Left colon (tissue), 2 donors: ENCODE measurements around the gene TMEM196. TPM values are rescaled to one million over a fixed set of nuclear protein-coding genes. Genes with fewer than 3 reads are reported as not detected.

Source experiments
- ATAC-seq: fragments of 200-7000 bp; cut with Tn5 transposase; one replicate; pipeline ENCODE4 v1.9.1; 2020; ENCODE audit warnings: mild to moderate bottlenecking, moderate library complexity
- DNase-seq, 2 donors: peaks; one replicate each; pipeline ENCODE4 v3.0.0-alpha.2; 2020
- intact Hi-C, 2 donors: fragments of 100-400 bp; cut with DNase I in 1 of 2; cut with micrococcal nuclease in 1 of 2; formaldehyde crosslinking; loops; one replicate each; pipeline versions ENCODE4 v1.11.2 to v1.14.0; 2022; cut with DNase I, micrococcal nuclease
- long read RNA-seq: library from polyadenylated mRNA; unstranded; transcript quantifications from one replicate; pipeline ENCODE4 v2.0.0, GENCODE V29; 2021
- total RNA-seq, 2 donors: library from RNA; stranded (reverse); fragmentation: NEBNext Ultra II Directional; extraction: Animal tissue kit (Norgen Biotek cat#: 25700); gene quantifications; one replicate each; pipeline ENCODE4 v1.2.1, GENCODE V29; 2021
- donor health status: DM: no; HTN: no; CAD: no.
- donor health status: DM: yes; HTN: yes; CAD: no.

Gene TMEM196
- not detected for total RNA-seq
- long read RNA-seq = 0 reads

DNA sequence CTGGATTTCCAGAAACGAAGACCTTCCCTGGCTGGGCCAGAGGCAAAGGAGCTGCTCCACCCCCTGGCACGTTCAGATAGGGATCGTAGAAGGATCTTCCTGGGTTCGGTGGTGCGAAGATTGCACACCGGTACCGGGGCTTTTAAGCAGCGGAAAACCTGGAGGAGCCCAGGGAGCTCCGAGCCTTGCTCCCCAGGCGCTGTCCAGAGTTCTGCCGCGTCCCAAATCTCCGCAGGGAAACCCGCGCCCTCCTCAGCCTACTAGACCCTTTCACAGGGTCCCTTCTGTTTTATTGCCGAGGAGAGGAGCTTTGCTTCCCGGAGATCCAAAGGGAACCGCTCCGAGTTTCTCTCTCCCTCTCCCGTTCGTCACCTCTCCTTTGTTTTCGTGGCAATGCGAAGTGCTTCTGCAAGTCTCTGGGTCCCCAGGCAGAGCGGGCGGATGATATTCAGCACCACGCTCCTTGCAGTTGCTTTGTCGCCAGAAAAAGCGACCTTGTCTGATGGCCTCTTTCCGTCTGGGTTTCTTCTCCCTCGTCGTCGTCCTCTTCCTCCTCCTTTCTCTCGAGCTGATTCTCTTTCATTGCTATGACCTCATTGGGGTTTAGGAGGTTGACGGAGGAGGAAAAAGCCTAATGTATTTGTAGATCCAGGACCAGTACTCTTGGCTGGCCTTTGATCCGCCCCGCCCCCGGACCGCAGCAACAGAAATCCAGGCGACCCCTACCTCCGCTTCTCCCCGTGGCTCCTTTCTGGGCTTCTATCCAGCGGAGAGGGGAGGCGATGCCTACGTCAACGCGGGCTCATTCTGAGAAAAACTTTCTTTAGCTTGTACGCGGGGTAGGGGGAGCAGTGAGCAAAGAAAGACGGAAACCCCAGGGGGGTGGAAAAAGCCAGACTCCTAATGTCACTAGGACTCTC lies at the start of gene TMEM196:
TMEM196 (minus strand) TSS at position 777 of the 920 bp plus-strand sequence. CDS start 921 bp downstream, outside the sequence.
- no peak for DNase-seq
- no peak for ATAC-seq
- intact Hi-C loops = no loop called here

DNA sequence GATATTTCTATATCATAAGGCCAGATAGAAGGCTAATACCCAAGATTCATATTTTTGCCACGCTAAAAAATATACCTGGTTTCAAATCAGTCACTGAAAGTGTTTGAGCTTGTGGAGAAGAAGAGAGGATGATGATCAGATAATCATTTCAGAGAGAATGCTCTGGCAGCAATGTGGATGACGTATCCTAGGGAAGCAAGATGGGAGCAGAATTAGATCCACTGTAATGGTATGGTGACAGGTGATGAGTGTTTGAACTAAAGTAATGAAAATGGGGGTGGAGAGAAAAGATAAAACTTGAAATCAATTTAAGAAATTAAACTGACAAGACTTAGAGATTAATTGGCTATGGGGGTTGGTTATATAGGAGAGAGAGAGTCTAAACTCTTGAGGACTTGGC lies 42.7 kb upstream of the TMEM196 start:
- ATAC-seq (no peak), DNase-seq (no peak)
- intact Hi-C loops = no loop called here

DNA sequence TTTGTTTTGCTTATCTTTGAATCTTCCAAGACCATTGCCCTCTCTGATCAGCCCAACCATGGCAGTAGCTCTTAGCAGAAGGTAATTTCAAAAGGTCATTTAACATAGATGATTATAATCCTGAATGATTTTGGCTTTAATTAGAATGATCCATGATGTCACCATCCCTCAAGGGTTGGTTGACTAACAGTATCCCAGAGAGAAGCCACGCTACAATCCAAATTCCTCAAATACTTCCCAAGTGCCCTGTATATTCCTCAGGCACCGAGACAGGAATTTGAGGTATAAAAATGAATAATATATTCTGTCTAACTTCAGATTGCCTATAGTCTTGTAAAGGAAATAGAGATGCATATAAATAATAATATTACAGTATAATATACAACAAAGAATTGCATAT lies 42.1 kb upstream of the TMEM196 start:
- intact Hi-C loops = no loop called here
- ATAC-seq = no peak
- DNase-seq = no peak

DNA sequence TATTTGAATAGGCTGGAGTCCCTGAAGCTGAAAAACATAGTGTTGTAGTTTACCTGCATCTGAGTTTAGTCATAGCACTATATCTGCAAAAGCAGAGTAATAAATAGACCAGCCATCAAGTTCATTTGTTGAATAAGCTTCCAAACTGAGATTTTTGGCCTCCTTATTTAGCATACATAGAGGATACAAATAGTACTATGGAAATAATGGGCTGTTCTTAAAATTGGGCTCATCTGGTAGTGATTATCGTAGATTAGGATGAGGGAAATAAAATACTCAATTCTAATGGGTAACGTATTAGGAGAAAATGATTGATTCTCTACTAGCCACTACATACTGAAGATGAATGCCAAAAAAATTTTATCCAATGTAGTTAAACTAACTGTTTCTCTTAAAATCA lies 41.4 kb upstream of the TMEM196 start:
- no peak for ATAC-seq
- intact Hi-C loops = no loop called here
- DNase-seq = no peak

DNA sequence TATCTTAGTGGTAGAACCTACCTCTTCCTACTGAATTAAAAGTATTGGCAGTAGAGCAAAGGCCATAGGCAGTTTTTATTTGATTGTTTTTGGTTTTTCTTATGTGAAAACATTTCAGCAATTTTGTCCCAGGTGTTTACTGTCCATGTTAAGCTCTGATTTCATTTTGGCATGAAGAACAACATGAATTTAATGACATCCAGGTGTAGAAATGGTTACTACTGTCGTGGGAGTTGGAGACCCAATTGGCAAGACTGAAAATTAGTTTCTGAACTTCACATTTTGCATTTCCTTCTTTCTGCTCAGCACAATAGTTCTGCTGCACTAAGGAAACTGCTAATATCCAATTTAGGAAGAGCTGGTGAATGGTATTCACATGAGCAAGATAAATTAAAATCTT lies 38.0 kb upstream of the TMEM196 start:
- intact Hi-C loops = no loop called here
- no peak for DNase-seq
- ATAC-seq = no peak

DNA sequence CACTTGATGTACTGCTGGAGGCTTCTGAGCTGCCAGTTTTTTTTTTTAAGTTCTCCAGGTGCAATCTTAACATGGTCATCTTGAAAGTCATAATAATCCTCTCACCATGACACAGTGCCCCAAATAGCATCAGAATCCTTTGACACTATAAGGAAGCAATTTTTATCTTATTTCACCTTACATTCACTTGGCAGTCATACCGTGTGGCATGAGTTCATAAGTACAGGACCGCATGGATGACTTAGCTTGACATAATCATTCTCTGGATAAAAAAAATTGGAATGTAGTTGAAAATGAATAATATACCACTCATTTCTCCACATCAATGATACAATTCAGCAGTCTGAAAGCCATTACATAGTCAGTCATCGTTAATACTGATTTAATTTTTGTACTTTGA lies 25.6 kb upstream of the TMEM196 start:
- DNase-seq (no peak), ATAC-seq (no peak)
- intact Hi-C loops = no loop called here

DNA sequence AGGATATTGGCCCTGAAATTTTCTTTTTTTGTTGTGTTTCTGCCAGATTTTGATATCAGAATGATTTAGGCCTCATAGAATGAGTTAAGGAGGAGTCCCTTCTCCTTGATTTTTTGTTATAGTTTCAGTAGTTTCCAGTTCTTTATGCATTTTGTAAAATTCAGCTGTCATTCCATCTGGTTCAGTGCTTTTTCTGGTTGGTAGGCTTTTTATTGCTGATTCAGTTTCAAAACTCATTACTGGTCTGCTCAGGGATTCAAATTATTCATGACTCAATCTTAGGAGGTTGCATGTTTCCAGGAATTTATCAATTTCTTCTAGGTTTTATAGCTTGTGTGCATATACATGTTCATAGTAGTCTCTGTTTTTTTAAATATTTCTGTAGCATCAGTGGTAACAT lies 10.1 kb upstream of the TMEM196 start:
- no peak for DNase-seq
- intact Hi-C loops = no loop called here
- ATAC-seq = no peak

DNA sequence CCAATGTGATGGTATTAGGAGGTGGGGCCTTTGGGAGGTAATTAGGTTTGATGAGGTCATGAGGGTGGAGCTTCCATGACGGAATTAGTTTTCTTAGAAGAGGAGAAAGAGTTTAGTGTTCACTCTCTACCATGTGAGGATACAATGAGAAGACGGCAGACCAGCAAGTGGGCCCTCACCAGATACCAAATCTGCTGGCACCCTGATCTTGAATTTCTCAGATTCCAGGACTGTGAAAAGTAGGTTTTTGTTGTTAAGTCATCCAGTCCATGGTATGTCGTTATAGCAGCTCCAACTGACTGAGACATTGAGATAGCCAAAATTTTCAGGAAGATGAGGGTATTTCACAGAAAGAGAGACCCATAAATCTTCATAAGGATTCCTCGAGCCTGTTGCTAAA lies 3.6 kb upstream of the TMEM196 start:
- intact Hi-C loops = no loop called here
- ATAC-seq = no peak

DNA sequence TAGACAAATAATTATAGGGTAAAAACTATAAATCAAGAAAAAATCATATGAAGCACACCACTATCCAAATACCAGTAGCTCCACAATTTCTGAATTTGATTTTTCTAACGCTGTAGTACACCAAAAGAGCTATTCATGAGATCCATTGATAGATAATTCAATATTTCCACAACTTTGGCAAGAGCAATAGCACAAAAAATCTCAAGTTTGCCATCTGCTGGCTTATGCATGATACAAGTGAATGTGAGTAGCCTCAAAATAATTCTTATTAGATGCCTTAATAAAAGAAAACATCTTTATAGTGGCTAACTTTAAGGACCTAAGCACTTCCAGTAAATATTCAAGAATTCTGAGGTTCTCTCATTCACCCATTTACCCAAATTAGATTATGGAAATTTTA lies 2.2 kb upstream of the TMEM196 start:
- DNase-seq = no peak
- intact Hi-C loops = no loop called here
- no peak for ATAC-seq

More for the DNA sequence above, 3.6 kb upstream of the TMEM196 start:
- no peak for DNase-seq

DNA sequence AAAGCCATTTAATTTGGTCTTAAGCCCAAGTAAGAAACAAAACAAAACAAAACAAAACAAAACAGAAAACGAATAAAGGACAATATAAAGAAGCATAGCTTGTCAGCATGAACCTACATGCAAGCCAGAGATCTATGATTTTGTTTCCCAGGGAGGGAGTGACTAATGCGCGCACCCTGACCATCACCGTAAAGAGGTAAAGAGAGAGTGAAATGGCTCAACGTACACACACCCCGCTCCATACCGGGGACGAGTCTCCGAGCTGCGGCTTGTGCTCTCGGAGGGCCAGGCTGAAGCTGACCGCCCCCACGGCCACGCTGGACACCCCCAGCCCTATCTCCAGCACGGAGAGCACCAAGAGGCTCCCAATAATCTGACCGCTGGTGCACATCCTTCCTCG lies 1.1 kb downstream of the TMEM196 start:
- DNase-seq = no peak
- intact Hi-C loops = no loop called here
- no peak for ATAC-seq

DNA sequence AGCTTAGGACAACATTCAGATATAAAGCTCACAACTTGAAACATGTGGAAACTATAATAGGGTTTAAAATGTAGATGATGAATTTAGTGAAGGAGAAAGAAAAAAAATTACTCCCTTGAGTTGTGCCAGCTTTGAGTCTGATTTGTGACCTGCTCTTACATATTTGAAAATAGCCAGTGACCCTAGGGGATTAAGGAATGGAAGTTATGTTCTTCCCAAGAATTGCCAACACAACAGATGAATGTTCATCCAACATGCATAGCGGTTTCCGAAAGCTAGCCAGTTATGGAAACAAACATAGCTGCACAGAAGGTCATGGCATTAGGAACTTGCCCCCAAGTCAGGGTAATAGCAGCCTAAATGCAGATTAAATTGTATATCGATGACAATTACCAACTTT lies 10.8 kb downstream of the TMEM196 start:
- intact Hi-C loops = no loop called here

DNA sequence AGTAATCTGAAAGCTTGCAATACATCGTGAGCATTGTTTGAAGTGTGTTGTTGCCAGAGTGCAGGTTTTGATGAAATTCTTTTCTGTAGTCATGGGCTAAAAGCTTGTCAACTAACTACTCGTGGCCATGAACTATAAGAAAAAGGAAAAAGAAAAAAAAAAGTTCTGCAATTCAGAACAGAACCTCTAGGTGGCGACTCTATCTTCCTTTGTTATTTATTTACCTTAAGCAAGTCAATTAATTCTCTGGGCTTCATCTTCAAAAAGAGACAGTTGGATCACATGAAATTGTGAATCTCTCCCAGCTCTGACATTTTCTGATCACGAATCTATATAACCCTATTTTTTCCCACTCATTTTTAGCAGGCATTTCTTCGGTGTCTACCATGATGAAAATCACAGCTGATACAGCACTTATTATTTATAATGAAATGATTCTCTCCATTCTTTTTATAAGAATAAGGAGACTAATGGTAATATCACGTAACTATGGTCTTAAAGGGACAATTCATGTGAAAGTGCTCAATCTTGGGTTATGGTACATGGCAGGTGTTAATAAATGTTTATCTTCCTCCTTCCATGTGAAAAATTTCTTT lies 18.8 kb downstream of the TMEM196 start:
- ATAC-seq (no peak), DNase-seq (no peak)
- intact Hi-C loops = loop anchor here in 1 of 2 donors (10.0 kb wide), 1 partner anchor 840 kb away; no protein-coding TSS in a partner anchor

More for the DNA sequence above, 10.8 kb downstream of the TMEM196 start:
- DNase-seq = no peak
- ATAC-seq = no peak

DNA sequence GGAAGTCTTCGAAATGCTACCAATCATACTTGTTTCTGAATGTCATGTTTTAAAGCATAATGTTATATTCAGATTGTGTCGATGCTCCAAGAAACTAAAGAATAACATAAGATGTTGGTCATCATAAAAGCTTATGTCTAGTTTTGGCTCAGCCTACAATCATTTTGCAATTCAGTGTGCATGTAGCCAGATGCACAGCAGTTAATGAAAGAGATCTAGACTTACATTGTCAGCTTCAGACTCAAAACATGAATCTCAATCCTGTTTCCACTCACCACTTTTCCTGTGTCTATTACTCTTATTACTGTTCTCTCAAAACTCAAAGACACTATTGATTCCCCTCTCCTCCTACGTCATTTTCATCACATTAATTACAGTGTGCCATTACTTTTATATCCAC lies 21.4 kb downstream of the TMEM196 start:
- intact Hi-C loops = loop anchor here in 1 of 2 donors (10.0 kb wide), 1 partner anchor 843 kb away; no protein-coding TSS in a partner anchor
- DNase-seq = no peak
- no peak for ATAC-seq

DNA sequence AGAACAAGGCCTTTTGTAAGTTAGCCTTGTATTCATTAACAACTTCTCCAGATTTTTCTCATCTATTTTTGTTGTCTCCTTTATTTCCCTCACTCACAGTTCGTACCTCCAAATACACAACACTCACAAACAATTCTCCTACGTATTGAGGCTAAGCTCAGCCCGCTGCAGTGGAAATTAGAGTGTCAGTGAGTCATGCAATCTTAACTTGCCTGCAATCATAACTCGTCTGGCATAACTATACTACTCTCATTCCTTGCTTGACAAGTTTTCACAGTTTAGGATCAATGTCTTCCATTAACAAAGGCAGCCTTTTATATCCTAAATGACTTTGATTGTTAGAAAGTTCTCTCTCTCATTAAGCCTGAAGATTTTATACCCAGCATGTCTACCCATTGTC lies 23.8 kb downstream of the TMEM196 start:
- intact Hi-C loops = loop anchor here (10.0 kb wide), 1 partner anchor 845 kb away; no protein-coding TSS in a partner anchor
- no peak for ATAC-seq

DNA sequence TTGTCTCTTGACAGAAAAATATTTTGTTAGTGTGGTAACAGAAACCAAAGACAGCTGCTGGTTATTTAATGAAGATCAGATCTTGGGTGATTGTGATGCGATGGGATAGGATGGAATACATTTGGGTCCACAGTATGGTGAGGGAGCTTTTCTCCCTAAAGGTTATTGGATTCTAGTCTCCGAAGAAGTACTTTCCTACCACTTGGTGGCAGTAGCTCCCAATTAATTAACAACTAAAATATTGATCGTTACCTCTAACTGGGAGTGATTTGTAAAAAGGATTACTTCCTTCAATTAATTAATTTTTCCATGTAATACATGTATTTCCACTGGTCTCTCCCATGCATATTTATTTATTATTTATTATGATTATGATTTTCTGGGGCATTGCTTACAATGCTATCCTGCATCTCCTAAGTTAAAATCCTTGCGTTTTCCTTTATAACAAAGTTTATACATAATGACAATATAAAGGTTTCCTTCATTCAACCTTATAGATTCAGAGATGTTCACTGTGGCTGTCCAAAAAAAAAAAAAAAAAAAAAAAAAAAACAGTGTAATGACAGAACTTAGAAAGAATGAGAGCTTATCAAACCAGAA lies 25.6 kb downstream of the TMEM196 start:
- intact Hi-C loops = loop anchor here in 1 of 2 donors (10.0 kb wide), 1 partner anchor 847 kb away; no protein-coding TSS in a partner anchor

More for the DNA sequence above, 23.8 kb downstream of the TMEM196 start:
- DNase-seq = no peak

DNA sequence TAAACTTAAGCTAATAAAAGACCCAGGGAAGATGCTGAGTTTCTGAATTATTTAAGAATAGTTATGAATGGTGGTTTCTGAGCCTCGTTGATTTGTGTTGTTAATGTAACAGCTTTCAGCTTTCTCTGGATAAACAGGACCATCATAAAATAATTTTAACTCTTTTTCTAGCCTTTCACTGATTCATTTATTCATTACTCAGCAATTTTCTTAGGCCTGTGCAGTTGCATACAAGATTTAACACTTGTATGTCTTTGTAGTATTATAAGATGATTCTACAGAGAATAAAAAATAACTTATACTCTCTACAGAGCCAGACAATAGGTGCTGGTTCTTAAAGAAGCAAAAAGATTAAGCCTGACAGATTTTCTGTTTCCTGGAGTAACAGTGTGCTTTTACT lies 29.3 kb downstream of the TMEM196 start:
- intact Hi-C loops = loop anchor here in 1 of 2 donors (10.0 kb wide), 1 partner anchor 851 kb away; no protein-coding TSS in a partner anchor
- DNase-seq (no peak), ATAC-seq (no peak)

More for the DNA sequence above, 25.6 kb downstream of the TMEM196 start:
- ATAC-seq = no peak
- DNase-seq = no peak

DNA sequence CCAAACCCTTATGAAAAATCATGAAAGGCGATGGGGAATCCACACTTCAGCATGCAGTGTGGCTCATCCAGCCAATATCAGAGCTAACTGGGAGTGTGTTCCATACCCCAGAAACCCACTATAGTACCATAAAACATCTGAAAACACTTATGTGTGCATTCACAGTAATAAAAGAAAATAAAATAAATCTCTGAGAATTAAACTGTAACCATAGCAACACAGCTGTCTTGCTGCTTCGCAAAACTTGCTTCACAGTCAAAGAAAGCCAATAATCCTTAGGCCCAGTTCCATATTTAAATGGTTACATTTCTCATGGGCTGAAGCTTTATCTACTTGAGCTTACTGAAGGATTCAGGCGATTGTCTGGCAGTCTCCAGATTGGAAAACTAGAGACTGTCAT lies 44.7 kb downstream of the TMEM196 start:
- ATAC-seq (no peak), DNase-seq (no peak)
- intact Hi-C loops = no loop called here

DNA sequence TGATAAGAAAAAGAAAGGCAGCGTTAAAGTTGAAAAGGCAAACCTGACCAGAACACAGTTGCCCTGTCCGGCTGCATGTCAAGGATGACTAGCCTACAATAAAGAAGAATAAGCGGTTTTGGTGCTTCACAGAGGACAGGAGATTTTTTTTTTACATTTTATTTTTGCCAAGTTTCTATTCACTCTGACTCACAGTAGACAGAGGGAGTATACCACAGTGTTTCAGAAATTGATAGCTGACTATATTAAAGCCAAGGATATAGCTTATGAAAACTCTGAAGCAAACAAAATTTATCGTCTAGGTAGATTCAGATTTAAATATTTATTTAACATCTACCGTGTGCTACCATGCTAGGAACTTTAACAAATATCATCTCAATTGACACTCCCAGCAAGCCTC lies 47.6 kb downstream of the TMEM196 start:
- no peak for ATAC-seq
- intact Hi-C loops = no loop called here
- no peak for DNase-seq

DNA sequence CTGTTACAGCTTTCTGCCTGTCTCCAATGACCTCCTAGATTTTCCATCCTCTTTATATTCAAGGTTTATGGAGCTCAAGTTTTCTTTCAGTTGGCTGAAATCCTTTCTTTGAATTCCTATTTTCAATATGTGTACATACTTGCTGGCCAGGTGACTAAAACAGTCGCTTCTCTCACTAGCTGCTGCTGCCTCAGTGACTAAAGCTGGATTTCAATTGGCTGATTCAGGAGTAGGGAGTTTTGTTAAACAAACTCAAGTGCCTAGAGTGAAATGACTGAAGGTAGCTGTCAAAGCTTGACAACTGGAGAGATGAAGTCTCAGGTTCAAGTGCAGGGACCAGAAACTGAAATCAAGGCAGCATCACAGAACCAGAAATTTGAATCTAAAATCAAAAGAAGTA lies 57.9 kb downstream of the TMEM196 start:
- DNase-seq = no peak
- ATAC-seq = no peak
- intact Hi-C loops = loop anchor here in 1 of 2 donors (10.0 kb wide), 1 partner anchor 879 kb away; no protein-coding TSS in a partner anchor
